Glomerular visceral epithelial cell (primary cell): Measurements from ENCODE around the gene CHURC1.

Source experiments
- DNase-seq: peaks from one replicate; pipeline ENCODE4 v3.0.0-alpha.2; 2016; ENCODE audit errors: extremely low spot score

The CHURC1 gene

DNA sequence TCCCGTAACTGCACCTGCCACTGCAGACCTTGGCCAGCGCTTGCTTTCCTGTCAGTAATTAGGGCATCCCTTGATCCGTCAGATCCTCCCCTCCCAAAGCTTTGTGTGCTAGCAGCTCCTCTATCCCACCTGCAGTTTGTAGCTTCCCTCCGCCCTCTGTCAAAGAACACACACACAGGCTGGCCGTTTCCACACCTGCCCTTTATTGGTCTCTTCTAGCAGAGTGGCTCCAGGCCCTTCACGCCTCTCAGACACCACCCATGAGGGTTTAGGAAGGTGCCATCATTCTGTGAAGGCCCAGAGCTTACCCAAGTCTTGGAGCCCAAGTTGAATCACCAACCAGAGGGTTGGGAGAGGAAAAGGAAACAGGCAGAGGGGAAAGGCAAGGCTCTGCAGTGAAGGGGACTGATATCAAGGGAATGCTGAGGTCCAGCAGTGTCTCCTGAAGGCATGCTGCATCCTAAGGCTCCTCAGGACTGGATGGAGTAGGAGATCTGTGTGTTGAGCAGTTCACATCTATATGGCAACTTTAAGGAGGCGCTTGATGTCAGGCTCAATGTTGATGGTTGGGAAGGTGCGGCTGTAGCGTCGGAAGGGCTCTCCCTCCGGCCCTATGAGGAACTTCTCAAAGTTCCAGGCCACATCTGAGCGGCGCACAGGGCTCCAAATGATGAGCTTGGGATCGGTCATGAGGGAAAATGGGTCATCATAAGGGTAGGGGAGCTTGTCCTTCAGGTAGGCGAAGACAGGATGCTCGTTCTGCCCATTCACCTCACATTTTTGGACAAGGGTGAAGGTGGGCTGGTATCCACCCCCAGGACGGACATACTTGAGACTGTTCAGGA lies 24.9 kb downstream of the CHURC1 start:
- DNase-seq: no peak

DNA sequence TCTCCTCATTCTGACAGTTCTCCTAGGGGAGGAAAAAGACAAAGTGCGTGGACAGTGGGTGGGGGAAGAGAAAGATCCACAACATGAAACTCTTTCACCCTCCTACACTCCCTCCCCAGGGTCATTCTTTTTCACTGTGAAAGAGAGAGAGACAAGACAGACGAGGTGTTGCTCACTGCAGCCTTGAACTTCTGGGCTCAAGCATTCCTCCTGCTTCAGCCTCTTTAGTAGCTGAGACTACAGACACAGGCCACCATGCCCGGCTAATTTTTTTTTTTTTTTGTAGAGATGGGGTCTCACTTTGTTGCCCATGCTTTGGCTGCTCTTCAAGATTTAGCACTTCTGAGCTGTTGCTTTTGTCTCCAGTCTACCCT lies 25.5 kb downstream of the CHURC1 start:
- DNase-seq: no peak

DNA sequence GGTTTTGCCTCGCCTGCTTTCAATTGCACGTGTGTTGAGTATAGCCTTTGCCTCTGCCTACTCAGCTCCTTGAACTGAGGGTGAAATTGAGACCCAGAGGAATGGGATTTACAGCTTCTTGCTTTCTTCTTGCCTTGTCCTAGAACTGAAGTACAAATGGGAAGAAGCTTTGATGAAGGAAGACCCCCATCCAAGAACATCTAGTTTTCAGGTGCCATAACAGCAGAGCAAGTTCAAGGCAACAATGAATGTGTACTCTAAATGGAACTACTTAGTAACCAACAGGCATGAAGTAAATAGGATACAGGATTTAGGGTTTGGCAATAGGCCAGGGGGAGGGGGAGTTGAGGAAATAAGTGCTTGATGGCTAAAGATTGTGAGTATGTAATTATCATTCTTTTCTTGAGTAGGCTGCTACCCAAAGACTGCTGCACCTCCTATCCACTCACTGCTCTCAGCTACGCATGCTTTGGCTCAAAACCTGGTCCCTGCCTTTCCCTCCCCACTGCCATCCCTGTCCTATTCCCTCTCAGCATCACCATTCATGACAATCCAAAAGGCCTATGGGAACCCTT lies 26.2 kb downstream of the CHURC1 start:
- no peak for DNase-seq

DNA sequence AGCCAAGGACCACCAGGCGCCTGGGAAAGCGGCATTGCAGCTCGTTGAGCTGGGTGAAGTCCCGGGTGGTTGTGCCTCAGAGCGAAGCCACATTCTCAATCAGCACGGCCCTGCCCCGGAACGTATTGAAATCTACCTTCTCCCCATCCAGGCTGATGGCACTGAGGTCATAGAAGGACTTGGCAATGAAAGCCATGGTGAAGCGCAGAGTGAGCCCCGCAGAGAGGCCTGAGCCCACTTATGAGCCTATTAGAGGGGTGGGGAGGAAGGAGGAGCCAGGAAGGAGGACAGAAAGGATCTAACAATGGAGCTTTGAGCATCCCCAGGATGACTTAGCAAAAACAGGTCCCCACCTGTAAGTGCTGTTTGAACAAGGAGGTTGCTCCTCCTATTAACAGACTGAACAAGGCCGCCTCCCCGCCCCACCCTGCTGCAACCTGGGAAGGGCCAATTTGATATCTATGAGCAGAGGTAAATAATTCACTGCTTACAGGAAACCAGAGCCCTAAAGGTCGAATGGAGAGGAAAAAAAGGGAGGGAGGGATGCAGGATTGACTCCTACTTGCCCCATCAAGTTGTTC lies 28.4 kb downstream of the CHURC1 start, which contains the start of gene GPX2:
TSS of gene GPX2 (minus strand) at position 215 of the 581 bp plus-strand sequence. CDS start at position 196, 19 bp downstream.
- DNase-seq: no peak

DNA sequence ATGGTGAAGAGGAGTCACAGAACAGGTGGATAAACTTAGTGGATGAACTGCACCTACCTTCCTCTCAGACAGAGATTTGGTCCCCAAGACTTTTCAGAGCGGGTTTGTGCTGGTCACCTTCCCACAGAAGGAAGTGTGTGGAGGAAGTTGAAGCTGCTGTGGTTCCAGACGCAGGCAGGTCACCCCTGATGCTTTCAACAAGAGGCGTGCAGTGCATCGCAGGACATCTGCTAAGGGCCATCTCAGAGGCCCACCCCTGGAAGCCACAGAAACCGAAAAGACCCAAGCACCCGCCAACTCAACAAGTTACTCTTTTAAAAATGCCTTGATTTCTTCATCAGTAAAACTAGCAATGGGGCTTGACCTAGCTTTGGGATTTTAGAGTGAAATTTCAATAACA lies 29.3 kb downstream of the CHURC1 start:
- no peak for DNase-seq

DNA sequence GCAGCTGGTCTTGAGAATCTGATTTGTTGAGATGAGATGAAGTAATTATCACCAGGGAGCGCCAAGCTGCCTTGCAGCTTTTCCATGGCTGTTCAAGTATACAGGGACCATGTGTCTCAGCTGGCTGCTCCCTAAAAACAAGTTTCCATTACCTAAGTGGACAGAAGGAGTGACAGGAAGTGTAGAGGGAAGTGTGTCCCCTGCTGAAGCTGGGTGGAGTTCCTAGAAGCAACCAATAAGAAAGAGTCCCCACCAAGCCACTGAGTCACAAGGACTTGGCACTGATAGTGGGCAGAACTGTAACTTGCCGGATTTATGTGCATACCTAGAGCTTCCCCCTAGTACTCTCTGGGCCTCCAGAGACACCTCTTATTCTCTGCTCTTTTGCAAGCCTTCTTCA lies 29.8 kb downstream of the CHURC1 start:
- no peak for DNase-seq

DNA sequence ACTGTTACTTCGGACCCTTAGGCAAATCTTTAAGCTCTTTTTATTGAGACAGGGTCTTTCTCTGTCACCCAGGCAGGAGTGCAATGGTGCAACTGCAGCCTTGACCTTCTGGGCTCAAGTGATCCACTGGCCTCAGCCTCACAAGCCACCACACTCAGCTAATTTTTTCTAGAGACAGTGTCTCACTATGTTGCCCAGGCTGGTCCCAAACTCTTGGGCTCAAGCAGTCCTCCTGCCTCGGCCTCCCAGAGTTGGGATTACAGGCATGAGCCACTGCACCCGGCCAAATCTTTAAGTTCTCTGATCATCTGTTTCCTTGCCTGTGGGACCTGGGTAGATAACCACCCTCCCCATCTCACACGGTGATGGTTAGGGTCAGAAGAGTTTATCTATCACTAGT lies 30.6 kb downstream of the CHURC1 start:
- DNase-seq: no peak

DNA sequence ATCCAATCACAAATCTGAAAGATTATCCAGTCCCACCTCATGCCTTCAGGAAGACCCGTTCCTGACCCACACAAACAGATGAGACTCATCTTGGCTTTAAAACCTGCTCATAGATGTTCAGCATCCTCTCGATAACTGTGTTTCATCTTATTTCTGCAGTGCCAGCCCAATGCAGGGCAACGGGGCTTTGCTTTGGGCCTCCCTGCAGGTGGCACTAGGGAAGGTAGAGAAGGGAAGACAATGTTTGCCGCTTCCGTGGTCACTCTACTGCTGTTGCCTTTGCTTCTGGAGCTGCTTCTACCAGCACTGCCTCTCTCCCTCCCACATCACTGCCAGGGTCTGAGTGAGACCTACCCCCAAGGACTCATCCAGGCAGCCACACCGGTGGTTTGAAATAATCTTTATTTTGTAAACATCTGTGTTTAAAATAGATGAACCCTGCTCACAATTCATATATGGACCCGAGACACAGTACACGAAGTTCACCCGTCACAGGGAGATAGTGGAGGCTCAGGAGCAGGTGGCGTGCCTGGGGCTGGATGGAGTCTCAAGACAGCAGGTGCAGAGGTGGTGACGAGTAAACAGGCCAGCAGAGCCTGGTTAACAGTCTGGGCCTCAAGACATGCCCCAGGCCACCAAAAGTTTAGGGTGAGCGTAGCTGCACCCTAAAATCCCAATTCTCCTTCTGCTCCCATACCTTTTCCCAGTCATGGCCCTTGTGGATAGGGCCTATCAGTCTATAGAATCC lies 31.4 kb downstream of the CHURC1 start:
- no peak for DNase-seq

DNA sequence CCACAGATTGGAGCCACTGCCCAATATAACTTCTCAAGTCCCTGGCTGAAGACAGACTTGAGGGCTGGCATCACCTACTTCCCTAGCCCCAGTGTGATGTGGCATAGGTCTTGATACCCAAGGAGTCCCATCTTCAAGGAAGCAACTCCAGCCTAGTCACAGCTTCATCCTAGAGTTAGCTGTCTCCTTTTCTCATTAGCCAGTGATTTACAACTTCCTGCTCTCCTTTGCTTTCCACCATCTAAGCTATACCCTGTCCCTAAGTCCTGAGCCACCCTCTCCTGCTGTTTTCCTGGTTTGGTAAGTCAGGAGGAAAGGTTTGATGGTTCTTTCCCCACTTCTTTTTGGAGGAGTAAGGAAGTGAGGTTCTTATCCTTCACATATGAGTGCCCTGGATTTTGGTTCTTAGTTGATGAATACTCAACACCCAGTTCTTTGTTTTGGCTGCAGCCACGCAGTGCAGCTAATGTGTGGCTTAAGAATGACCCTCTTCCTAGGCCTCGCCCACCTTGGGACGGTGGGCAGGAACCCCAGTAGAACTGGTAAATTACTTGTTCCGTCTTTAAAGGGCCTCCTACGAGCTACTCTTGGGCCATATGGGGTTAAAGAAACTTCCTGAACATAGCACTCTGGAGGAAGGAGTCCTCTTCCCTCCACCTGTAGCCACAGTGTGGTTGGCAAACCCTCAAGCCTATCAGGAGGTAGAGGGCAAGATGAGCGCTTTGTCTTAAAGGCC lies 32.2 kb downstream of the CHURC1 start:
- no peak for DNase-seq

DNA sequence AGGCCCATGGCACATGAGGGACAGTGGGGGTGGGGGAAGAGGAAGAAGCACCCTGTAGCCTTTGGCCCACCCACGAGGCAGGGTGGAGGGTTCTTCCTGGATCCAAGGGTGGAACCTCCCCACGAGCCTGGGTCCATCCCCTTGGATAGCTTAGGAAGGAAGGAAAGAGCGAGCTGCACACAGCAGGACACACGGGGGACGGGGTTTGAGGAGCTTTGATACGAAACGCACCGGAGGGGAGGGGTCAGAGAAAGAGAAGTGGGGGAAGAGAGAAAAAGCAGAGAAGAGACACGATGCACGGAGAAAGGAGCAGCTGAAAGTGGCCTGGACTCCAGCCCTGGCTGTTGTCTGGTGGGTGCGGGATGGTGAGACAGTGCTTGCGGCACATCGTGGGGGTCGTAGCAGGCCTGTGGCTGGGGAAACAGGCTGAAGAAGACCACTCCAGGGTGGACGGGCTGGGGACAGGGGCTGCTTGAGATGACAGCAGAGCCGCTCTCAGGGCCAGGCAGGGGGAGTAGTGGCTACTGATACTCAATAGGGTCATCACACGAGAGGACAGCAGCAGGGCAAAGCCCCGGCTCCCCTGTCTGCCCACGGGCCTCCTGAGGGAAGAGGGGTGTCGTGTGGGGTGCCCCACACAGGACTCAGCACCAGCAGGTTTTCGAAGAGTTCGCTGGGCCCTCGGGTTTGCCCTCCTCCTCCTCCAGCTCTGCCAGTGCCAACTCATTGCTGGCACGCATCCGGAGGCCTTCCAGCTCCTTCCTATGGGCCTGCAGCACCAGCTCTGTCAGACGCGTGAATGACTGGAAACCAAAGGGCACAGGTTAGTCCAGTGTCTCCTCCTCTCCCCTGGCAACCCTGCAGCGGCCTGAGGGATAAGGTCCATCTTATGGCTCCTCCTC lies 33.7 kb downstream of the CHURC1 start:
- DNase-seq: no peak

DNA sequence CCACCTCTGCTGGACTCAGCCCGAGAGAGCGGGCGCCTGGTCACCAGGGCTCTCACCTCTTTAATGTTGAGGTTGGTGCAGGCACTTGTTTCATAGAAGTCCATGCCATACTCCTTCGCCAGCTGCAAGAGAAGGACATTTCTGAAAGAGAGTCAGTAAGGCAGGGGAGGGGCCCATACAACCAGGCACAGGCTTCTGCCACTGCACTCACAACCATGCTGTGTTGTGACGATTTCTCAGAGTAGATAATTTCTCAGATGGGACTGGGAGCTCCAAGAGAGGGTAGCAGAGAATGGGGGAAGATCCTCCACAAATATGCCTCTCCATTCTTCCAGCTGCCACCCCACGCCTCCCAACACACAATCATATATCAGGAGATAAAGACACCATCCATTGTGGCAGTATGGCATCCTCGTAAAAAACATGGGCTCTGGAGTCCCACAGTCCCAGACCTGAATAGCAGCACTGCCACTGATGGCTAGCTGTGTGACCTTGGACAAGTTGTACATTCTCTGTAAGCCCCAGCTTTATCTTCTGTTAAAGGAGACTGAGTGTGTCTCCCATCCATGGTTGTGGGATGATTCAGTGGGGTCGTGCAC lies 34.5 kb downstream of the CHURC1 start:
- DNase-seq: no peak

DNA sequence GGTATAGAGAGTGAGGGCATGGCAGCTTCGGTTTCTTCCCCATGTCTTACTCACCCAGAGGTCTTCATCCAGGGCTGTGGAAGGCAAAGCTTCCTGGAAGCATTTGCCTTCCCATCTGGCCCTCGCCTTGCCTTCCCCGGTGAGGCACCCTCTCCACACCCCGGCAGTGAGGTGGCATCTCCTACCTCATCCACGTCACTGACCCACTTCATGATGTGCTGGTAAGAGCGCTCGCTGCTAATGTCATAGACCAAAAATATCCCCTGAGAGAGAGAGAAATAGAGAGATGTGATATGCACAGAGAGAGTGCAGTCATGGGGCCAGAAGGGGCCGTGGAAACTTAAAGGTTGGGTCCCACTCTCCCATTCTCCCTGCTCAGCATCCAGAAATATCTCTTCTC lies 36.6 kb downstream of the CHURC1 start:
- DNase-seq: no peak

DNA sequence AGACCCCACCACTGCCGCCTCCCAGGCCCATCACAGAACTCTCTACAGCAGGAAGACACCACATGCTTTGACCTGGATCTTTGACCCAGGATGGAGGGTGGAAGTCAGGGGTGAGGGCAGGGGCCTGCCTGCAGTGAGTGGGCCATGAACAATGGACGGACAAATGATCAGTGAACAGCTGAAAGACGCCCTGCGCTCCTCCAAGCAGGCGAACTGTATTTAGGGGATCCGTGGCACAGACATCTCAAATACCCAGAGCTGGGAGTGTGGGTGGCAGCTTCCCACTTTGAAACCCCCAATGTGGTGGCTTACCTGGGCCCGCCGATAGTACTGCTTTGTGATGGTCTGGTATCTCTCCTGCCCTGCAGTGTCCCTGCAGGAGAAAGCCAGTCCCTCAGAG lies 37.0 kb downstream of the CHURC1 start:
- DNase-seq: no peak

DNA sequence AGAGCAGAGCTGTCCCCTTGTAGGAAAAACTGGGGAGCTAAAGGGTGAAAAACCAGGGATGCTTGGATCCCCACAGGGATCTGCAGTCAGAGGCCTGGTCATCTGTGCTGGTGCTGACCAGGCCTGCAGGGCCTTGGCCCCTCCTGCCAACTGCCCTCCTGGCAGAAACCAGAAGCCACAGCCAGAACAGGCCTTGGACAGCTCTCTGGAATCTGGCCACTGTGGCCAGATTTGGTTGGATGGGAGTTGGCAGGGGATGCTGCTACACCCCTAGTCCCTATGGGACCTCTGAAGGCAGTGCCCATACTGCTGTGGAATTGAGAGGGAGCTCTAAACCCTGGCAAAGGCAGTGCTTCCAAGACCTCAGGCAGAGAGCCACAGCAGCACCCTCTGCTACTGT lies 37.5 kb downstream of the CHURC1 start:
- DNase-seq: no peak

DNA sequence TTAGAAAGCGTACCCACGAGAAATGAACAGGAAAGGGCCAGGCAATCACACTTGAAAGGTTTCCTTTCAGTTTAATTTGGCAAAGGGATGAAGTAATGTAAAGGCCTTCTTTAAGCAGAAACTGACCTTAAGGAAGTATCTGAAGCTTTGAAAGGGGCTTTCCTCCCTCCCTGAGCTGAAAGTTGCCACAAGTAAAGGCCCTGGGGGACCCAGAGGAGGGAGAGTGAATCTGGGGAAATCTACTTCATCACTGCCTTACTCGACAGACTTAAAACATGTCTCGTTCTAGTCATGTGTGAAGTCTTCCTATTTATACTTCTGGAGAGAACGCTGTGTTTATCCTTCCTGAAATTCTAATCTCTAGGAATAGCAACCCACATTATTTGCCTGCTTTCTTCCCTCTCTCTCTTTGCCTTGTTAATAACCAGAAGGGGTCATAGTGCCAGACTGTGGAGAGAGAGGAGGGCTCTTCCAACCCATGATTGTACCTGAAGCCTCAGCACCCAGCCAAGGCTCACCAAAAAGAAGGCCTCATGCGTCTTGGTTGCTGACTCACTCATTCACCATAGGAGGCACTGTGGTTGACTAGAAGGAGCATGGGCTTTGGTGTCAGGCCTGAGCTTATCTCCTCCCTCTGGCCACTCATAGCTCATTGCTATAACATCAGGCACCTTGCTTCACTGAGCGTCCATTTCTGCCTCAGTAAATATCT lies 38.5 kb downstream of the CHURC1 start:
- no peak for DNase-seq

DNA sequence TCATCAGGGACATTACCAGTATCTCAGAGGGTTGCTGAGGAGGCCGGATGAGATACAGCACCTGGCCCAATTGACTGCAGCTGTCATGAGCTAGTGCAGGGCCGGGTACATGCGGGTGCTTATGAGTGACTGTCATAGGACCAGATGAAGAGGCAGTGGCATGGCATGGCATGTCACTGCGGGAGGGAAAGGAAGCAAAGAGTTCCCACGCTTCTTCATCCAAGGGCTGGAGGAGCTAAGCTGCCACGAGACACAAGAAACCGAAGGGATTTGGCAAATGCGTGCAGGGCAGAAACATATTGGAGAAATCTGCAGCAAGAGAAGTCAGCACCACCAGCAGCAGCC lies 39.0 kb downstream of the CHURC1 start:
- no peak for DNase-seq

DNA sequence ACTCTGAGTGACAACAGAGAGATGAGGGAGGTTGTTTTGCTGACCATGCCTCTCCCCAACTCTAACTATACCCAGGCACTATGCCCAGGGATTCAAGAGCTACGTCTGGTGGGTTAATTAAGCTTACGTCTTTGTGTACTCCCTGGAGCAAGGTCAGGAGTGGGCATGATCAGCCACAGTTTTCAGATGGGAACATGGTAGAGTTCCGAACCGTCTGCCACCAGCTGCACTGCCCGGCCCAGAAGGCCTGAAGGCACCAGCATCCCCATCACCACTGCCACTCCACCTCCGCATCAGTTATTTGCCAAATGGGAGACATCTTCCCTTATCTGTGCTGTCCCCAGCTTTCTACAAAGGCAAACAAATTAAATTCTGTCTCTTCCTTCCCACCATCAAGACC lies 39.4 kb downstream of the CHURC1 start:
- DNase-seq: no peak

DNA sequence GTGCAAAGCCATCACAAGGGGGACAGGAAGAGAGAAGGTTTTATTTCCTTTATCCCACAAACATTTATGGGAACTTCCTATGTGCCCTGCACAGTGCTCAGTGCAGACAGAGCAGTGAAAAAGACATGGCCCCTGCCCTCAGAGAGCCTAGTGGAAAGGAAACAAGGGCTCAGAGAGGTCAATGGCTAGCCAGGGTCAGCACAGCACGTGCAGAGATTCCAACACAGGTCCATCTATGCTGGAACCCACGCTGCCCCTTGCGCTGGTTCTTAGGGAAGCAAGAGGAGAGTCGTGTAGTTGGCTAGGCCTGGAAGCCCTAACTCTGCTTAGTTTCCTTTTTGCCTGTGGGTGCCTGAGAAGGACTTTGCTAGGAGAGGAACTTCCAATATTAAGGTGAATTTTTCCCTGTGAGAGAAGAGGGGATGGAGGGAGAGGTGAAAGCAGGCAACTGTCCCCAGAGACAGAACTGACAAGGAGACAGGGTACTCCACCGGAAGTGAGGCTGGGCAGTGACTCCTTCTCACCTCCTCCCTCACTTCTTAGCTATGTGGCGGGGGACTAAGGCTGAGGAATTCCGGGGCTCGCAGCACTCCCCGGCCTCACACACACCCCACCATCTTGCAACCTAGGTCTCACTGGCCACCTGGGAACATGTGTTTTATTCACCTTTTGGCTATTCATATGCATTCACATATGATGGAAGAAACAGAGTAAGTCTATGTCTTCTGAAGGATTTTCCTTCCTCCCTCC lies 40.4 kb downstream of the CHURC1 start:
- no peak for DNase-seq

DNA sequence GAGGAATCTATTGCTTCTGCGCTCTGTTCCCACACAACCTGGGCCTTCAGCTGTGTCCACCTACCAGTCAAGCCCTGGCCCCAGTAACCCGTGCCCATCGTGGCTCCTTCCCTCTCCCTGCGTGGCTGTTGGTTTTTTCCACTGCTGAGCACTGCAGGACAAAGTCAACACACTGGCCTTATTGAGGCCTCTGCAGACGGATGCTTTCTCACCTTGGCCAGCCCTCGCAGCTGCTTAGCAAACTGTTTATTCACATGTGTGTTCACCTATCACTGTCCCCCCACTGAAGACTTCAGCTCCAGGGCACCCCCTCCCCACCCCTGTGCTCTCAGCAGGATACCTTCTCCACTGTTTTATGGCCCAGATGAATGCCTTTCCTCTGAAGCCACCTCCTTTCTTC lies 41.0 kb downstream of the CHURC1 start:
- no peak for DNase-seq
